ENCODE data around the gene NFATC4. TPM values are rescaled to one million over a fixed set of nuclear protein-coding genes. Genes with fewer than 3 reads are reported as not detected.
A peak's percentile ranks its signal among the peaks of the same experiment; 100 is the strongest.
"Not testable (repeated sequence)": the region's sequence is repeated elsewhere in the genome, so short reads cannot be mapped to it uniquely, and the experiment has no call there.

The NFATC4 gene
- total RNA-seq, 1 donor from 2014 or later: 21.7 TPM

DNA sequence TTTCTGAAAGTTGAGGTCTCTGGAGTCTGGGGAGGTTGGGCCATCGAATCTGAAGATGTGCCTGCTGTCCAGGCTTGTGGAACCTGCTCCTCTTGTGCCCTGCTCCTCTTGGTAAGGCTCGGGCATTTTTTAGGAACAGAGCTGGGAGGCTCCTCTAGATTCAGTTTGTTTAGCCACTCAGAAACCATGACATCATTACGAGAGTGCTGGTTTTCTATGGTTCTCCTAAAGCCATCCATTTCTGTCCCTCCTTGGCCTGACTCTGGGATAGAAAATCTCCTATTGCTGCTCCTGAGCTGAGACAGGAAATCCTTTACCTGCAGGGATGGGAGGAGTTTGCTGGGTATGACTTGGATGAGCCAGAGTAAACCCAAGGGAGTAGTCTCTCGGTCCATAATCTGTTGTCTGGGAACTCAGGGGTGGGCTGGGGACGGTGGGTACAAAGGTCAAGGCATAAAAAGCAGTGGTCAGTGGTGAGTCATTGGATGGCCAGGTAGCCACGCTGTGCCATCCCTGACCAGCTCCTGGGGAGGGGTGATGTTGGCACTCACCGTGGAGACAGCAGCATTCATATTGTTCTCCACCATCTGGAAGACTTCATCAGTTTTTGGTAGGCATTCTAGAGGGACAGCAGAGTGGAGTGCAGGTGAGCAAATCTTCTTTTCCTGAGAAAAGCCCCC lies 30.7 kb upstream of the NFATC4 start:
- no peak for ATAC-seq
- intact Hi-C loops (cut with micrococcal nuclease): no loop called here

GRCh38 chr14:24337824-24338175 lies 30.2 kb upstream of the NFATC4 start:
- ATAC-seq: no peak
- intact Hi-C loops (cut with micrococcal nuclease): no loop called here
- DNase-seq: no peak

More for the DNA sequence above, 30.7 kb upstream of the NFATC4 start:
- no peak for DNase-seq

DNA sequence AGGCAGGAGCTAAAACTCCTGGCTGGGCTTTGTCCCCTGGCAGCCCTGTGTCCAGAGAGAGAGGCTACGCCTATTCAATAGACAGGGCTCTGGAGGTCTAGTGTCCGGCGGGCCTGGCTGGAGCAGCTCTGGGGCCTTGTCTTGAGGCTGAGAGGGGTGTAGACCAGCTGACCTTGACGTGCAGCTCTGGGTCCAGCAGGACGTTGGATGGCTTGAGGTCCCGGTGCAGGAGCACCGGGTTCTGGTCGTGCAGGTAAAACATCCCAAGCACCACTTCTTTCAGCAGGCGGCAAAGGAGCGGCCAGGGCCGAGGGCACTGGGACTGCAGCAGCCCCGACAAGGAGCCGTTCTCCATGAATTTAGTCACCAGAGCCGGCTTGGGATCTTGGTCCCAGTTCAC lies 29.1 kb upstream of the NFATC4 start:
- DNase-seq (no peak), ATAC-seq (no peak)
- intact Hi-C loops (cut with micrococcal nuclease): no loop called here

DNA sequence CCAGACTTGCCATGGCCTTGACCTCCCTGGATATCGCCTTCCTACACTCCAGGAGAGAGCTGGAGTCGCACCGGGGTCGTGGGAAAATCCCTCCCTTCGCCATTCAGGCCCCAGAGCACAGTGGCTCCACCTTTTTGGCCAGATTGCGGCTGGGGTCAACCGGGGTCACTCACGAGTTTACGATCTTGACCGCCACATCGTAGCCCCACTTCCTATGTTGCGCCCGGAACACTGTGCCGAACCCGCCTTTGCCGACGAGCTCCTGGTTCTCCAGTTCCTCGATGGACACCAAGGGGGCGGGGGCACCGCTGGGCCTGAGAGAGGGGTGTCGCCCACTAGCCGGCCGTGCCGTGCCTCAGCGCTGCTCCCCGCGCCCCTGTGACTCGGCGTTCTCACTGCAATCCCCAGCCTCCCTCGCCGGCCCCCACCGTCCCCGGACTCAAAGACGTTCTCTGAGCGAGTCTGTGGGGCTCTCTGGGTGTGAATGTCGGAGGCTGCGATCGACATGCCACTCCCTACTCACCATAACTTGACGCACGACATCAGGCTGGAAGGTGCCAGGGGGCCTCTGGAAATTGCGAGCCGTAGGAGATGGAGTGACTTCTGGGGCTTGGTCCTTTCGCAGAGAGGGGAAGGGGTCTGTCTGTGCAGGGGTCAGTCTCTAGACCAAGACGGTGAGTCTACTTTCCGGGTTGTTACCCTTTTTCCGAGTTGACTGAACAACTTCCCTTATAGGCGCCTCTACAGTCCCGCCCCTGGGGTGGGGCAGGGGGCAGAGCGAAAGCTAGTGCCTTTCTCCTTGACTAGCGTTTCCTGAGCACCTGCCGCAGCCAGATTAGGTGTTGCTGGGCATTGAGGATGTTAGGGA lies 28.5 kb upstream of the NFATC4 start, which contains the start of gene RIPK3:
Gene RIPK3 (minus strand): TSS at position 708 of the 868 bp plus-strand sequence. CDS start 165 bp downstream, at position 543.
- ATAC-seq: peak; percentile 65
- intact Hi-C loops (cut with micrococcal nuclease): no loop called here

DNA sequence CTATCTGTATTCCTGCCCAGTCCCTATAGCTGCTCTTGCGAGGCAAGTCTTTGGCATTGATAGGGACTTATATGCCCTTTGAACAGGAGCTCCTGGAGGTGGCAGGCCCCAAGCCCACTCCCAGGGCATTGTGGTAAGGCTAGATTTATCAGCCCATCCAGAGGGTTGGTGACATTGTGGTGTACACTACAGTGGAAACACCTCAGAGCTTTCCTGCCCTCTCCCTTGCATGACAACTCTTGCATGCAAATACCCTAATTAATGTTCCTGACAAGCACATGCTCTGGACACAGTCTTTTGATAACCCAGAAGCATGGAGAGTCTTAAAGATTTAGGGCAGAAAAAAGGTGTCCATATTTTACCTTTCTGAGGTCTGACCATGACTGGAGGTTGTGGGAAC lies 27.4 kb upstream of the NFATC4 start:
- DNase-seq: no peak
- intact Hi-C loops (cut with micrococcal nuclease): no loop called here
- no peak for ATAC-seq

More for the DNA sequence above, 28.5 kb upstream of the NFATC4 start, which contains the start of gene RIPK3:
- DNase-seq: peak; percentile 68

DNA sequence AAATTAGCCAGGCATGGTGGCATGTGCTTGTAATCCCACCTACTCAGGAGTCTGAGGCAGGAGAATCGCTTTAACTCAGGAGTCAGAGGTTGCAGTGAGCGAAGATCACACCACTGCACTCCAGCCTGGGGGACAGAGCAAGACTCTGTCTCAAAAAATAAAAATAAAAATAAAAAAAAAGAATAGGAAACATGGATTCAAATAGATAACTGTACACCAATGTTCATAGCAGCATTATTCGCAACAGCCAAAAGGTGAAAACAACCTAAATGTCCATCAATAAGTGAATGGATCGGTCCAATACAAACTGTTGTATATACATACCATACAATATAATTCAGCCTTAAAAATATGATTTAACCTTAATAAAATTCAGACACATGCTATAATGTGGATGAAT lies 25.1 kb upstream of the NFATC4 start:
- intact Hi-C loops (cut with micrococcal nuclease): no loop called here
- ATAC-seq (no peak), DNase-seq (no peak)

DNA sequence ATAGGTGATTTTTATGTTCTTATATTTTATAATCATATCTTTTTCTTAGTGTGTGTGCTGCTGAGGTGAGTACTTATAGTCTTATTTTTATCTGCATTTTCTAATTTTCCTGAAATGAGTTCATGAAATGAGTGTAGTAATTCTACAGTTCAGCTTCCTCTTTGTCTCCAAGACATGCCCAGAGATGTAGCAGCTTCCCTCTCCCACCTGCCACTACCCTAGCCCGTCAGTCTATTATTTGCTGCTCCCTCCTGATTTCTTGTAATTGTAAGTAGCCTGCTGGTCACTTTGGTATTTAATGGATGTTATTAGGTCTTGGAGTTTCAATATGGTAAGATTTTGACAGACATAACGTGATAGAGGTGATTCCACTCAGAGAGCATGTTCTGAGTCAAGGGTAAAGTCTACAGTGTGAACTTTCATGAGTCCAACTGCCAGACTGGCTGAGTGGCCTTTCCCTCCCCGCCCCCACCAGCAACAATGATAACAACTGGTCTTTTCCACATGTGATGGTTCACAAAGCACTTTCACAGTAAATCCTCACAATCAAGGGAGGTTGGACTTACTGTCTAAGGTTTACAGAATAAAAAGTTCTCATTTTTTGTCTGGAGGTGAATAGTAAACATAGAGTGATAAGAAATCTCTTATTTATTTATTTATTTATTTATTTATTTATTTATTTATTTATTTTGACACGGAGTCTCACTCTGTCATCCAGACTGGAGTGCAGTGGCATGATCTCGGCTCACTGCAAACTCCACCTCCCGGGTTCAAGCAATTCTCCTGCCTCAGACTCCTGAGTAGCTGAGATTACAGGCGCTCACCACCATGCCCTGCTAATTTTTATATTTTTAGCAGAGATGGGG lies 24.0 kb upstream of the NFATC4 start:
- DNase-seq: no peak
- no peak for ATAC-seq
- intact Hi-C loops (cut with micrococcal nuclease): no loop called here

DNA sequence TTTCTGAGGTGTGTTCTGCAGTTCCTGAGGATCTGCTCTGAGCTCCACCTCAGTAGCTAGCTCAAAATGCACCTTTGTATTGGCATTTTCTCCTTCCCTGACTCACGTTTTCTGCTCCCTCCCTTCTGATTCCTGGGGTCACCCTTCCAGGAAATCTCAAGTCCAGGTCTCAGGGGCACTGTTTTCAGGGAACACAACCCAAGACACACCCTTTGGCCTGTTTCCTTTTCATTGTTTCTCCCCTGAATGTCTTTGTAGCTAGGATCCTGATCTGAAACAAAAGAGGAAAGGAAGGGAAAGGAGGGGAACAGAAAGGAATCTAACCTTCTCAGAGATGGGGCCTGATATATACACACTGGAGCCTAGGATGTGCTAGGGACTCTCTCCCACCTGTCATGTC lies 20.9 kb upstream of the NFATC4 start:
- DNase-seq (no peak), ATAC-seq (no peak)
- intact Hi-C loops (cut with micrococcal nuclease): no loop called here

- intact Hi-C loops (cut with micrococcal nuclease): no loop called here
- DNase-seq: no peak
- no peak for ATAC-seq
These were observed 19.8 kb upstream of the NFATC4 start for GRCh38 chr14:24348186-24348585.

- DNase-seq (no peak), ATAC-seq (no peak)
- intact Hi-C loops (cut with micrococcal nuclease): no loop called here
These were observed 18.2 kb upstream of the NFATC4 start for GRCh38 chr14:24349742-24350141.

DNA sequence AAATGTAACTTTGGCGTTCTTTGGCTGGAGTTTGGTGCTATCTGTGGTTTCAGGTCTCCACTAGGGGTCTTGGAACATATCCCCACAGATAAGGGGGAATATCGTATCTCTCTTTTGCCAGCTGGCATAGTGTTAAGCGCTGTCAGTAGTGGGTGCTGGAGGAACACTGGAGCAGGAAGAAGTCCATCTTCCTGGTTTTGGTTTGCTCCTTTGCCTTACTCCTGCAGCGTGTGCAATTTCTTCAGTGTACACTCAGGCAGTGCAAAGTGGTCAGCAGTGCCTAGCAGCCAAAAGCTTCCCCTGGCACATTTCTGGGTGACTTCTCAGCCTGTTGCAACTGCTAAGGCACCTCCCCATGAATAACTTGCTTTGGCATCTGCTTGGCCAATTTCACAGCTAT lies 16.5 kb upstream of the NFATC4 start:
- ATAC-seq (peak; percentile 61), DNase-seq (no peak)
- intact Hi-C loops (cut with micrococcal nuclease): no loop called here

DNA sequence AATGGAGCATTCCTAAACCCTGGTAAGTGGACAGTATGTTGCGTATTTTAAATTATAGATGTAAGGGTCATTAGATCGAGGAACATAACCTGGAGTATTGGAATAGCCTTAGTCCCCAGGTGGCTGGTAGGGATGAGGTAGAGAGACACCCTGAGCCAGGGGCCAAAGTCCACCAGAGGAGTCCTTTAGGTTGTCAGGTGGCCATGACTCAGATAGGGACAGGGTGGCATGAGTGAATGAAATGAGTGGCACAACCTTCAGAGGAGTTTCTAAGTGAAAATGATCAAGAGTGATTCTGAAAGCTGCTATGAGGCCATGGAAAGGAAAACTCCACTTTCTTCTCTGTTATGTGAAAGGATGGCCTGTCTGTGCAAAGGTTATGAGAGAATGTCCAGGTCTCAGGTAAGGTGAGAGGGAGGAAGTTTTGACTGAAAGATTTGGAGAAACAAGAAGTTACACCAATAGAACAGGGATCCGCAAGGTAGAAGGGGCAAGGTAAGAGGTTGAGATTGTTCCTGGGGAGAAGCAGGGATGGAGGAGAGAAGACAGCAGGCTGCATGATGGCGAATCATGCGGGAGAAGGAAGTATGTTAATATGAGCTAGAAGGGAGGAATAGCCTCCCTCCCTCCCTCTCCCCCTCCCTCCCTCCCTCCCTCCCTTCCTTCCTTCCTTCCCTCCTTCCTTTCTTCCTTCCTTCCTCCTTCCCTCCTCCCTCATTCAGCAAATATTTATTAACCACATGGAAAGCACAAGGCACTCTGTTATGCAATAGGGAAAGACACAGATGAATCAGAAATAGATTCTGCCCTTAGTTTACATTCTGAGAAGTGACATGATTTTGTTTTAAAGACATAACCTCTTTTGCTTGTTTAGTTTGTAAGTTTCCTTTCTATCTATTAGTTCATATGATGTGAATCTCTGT lies 14.2 kb upstream of the NFATC4 start:
- intact Hi-C loops (cut with micrococcal nuclease): no loop called here
- no peak for DNase-seq
- no peak for ATAC-seq

DNA sequence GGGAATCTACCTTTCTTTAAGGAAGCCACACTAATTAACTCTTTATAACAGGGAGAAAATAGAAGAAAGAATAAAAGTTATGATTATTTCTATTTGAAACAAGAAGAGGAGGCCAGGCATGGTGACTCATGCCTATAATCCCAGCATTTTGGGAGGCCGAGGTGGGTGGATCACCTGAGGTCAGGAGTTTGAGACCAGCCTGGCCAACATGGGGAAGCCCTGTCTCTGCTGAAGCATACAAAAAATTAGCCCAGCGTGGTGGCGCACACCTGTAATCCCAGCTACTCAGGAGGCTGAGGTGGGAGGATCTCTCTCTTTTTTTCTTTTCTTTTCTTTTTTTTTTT lies 13.5 kb upstream of the NFATC4 start:
- ATAC-seq; intact Hi-C loops (cut with micrococcal nuclease); DNase-seq: not testable (repeated sequence)

GRCh38 chr14:24355009-24355408 lies 13.0 kb upstream of the NFATC4 start:
- DNase-seq (no peak), ATAC-seq (no peak)
- intact Hi-C loops (cut with micrococcal nuclease): no loop called here

DNA sequence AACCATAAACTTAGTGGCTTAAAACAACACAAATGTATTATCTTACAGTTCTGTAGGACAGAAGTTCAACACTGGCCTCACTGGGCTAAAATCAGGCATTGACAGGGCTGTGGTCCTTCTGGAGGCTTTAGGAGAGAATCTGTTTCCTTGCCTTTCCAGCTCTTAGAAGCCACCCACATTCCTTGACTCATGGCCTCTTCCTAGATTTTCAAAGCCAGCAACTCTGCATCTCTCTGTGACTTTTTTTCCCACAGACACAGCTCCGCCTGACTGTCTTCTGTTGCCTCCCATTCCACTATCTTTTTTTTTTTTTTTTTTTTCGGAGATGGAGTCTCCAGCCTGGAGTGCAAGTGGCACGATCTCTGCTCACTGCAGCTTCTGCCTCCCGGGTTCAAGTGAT lies 11.8 kb upstream of the NFATC4 start:
- no peak for DNase-seq
- intact Hi-C loops (cut with micrococcal nuclease): no loop called here
- ATAC-seq: no peak

DNA sequence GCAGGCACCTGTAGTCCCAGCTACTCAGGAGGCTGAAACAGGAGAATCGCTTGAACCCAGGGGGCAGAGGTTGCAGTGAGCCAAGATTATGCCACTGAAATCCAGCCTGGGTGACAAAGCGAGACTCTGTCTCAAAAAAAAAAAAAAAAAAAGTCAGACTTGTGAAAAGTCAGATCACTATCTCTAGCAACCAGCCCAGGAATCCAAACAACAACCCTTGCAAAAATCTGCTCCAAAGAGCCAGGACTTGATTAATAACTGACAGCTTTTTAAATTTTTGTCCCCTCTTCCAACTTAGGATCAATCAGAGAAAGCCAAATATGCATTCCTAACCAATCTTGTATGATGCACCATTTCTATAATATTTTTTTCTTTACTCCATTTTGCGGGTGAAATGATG lies 7.7 kb upstream of the NFATC4 start:
- intact Hi-C loops (cut with micrococcal nuclease): no loop called here
- DNase-seq (no peak), ATAC-seq (no peak)

GRCh38 chr14:24361326-24361725 lies 6.7 kb upstream of the NFATC4 start:
- DNase-seq: no peak
- intact Hi-C loops (cut with micrococcal nuclease): no loop called here
- no peak for ATAC-seq

GRCh38 chr14:24362241-24362960 lies 5.6 kb upstream of the NFATC4 start:
- intact Hi-C loops (cut with micrococcal nuclease): no loop called here

More at GRCh38 chr14:24362241-24362960, 5.6 kb upstream of the NFATC4 start:
- no peak for DNase-seq
- ATAC-seq: no peak
